HG03469 (cell line): ENCODE measurements around the gene PRRC2B.

Experiments used
- ATAC-seq: cut with Tn5 transposase; IDR thresholded peaks from one replicate; pipeline ENCODE4 v1.9.1; 2021; ENCODE audit warnings: mild to moderate bottlenecking, moderate library complexity, moderate number of reproducible peaks; ENCODE audit not compliant: unreplicated experiment

The PRRC2B gene

DNA sequence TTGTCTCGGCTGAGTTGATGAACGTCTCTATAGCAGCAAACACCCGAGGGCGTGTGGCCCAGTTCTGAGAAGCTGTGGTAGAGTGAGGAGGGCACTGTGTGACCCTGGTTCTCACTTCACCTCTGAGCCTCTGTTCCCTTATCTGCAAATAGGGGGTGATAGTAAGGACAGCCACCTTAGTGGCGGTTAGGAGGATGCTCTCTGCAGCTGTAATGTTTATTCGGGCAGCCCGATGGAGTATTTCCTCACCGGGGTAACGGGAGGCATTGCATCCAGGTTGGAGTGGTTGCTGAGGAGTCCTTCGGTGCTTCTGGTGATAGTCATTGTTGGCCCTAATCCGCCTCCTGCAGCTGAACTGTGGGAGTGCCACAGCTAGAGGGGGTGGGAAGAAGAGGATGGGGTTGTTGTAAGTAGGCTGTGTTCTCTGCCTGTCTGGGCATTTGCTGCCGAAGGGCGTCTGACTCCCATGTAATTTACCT lies 13.9 kb downstream of the PRRC2B start:
- no peak for ATAC-seq

DNA sequence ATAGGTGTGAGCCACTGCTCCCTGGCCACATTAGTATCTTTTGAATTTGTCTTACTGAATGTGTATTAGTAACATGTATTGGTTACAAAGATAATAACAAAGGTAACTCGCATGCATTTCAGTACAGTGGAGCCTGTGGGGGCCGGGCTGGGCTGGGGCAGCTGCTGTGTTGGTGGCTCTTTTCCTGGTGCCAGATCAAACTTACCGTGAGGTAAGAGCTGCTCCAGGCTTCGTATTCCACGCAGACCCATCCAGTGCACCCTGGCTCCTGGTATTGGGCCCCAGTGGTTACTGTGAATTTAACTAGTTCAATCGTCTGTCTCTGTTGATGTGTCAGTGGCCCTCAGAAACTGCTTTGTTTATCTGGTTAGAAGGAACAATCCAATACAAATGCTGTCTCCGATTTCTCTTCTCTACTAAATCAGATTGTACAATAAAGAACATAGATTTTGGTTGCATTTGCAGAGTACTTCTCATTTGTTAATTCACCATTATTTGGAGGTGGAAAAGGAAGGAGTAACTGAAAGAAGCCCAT lies 15.6 kb downstream of the PRRC2B start:
- ATAC-seq, result no peak

DNA sequence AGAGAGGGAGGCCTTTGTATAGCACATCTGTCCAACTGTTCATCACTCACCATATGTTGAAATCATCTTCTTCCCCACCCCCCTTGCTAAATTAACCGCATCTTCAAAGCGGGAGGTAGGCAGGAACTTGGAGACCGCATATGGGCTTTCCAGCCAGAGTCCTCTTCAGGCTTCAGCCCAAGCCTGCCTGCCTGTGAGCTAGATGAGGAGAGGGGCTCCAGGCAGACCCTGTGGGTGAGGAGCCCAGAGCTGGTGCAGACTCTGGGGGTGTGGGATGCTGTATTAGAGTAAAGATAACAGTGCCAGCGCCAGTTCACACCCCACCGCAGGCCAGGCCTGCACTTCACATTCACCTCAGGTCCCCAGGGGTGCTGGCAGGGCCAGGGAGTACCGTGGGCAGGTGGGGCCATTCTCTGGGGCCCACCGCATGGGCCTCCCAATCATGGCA lies 16.2 kb downstream of the PRRC2B start:
- no peak for ATAC-seq

DNA sequence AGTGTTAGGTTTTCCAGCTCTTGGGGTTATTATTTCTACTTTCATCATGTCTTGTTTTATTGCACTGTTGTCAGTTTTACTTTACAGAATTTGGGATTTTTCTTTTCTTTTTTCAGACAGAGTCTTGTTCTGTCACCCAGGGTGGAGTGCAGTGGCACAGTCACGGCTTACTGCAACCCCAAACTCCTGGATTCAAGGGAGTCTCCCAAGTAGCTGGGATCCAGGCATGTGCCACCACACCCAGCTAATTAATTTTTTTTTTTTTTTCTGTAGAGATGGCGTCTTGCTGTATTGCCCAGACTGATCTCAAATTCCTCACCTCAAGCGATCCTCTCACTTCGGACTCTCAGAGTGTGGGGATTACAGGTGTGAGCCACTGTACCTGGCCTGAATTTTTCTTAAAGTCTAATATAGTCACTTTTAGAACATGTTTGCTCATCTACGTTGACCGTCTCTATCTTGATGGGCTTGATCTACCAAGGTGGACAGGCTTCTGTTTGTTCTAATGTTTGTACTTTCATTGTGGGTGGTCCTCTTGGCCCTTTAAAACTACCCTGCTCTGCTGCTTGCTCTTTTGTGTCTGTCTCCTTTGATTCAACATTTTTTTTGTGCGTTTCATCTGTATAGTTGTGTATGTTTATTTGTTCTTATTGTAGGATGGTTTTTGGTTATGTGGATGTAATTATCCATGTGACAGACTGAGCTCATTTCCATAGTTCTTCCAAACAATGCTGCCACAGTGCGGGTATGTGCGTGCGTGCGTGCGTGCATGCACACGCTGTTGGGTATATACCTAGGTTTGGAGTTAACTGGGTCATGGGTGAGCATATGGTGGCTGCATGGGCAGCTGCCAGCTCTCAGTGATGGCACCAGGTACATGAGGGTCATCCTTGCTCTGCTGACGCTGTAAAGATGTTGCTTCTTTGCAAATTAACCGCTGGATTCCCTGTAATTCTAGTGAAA lies 18.1 kb downstream of the PRRC2B start:
- no peak for ATAC-seq

DNA sequence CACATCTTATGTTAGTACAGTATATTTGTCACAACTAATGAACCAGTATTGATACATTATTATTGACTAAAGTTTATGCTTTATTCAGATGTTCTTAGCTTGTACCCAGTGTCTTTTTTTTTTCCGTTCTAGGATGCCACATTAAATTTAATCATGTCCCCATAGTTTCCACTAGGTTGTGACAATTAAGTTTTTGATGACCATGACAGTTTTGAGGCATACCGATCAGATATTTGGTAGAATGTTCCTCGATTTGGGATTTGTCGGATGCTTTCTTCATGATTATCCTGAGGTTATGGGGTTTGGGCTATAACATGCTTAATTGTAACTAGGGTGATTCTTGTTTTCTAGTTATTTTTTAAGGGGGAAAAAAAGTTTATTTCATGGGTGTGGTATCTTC lies 22.6 kb downstream of the PRRC2B start:
- no peak for ATAC-seq

DNA sequence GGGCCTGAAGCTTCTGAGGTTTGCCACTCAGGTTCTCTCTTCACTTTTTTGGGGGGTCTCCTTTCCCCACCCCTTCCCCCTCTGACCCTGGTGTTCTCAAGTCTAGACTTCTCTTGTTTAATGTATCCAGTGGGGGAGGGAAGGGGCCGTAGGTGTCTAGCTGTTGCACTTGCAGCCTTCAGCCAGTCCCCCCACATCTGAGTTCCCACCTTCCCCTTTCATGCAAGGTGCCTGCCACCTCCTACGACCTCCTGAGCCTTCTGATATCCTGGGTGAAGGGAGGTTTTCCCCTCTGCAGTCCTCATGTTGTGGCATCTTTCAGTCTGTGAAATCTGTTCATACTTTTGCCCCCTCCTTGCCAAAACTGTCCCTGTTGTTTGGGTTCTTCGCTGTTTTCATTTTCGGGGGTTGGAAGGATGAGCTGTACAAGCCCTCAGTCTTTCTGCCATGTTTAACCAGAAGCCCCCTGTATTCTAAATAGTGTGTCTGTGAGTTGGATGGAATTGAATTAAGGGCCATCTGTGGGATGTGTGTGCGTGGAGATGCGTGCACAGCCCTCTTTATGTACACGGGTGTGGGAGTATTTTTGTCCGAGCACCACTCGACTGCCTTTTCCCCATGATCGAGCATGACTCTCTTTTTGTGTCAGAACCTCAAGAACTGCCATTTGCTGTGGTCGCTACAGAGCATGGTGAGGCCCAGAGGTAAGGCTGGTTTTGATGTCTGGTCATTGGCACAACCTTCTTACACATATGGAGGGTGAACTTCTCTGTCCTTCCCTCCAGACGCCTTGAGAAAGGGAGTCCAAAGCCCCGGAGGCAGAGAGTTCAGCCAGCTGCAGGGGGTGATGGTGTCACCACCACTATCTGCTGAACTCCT lies 23.6 kb downstream of the PRRC2B start:
- no peak for ATAC-seq

DNA sequence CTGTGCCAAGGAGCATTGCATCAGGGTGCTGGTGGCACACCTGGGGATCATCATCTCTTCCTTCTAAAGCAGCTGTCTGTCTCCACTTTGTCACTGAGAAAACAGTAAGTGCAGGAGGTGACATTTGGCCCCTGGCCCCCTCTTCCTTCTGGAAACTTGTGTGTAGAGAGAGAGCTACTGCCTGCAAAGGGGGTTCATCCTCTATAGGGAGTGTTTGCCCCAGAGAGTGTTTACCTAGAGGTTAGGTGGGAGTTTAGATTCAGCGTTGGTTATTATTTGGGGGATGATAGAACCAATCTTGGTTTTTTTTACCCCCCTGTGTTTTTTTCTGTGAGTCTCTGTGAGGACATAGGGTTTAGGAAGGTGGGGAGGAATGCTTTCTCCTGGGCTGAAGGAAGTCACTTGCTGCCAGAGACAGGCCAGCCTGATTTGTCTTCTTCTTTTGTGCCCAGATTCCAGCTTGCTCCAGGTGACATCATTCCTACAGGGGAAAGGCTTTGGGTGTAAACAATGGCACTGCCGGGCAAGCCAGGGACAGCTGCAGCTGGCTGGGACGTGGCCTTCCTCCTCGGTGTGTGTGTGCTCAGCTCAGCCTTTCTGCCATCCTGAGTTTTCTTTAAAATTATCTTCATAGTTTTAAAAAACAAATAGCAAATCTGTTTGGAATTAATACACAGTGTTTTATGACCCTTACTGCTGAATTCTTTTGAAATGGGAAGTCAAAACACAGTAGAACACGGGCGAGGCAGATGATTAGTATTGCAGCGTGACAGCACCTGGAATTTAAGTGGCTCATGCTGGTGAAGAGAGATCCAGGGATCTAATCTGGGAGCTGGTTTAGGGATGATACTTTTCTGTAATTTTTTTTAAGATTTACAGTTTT lies 24.5 kb downstream of the PRRC2B start:
- no peak for ATAC-seq

DNA sequence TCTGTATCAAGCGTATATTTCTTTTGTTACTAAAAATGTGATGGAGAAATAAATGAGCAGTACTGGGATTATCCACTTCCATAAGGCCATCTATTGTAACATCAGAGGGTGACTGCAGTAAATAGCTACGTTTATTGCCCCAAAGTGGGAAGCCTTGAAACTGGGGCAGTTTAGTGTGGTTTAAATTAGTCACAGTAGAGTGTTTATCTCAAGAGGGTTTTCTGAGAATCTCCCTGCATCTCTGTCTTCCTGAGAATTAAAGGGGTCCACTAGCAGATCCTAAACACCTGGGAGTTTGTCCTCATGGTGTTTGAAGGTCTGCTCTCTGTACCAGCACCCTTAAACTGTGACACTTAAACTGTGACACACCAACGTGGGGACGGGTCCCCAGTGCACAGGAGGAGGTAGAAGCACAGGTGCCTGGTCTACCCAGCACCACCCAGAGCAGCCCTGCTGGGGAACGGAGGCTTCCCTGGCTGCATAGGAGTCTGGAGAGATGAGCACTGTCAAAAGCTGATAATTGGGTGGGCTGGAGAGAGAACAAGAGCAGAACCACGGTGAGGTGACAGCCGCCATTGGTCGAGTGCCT lies 25.2 kb downstream of the PRRC2B start:
- no peak for ATAC-seq

DNA sequence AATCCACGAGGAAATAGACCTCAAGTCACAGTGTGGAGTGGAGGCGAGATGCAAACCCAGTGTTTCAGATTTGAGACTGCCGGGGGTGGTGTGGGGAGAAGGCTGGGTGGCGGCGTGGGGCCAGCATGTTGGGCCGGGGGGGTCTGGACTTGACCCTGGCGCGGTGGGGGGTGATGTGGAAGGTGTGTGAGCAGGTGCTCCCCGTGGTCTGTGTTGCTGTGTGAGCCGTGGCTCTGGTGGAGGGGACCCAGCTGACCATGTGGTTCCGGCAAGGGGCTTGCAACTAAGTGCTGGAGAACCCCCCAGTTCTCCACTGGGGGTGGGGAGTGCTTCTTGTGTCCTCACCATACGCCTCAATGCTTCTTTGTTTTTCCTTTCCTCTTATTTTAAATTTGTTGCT lies 25.8 kb downstream of the PRRC2B start:
- ATAC-seq, result no peak

DNA sequence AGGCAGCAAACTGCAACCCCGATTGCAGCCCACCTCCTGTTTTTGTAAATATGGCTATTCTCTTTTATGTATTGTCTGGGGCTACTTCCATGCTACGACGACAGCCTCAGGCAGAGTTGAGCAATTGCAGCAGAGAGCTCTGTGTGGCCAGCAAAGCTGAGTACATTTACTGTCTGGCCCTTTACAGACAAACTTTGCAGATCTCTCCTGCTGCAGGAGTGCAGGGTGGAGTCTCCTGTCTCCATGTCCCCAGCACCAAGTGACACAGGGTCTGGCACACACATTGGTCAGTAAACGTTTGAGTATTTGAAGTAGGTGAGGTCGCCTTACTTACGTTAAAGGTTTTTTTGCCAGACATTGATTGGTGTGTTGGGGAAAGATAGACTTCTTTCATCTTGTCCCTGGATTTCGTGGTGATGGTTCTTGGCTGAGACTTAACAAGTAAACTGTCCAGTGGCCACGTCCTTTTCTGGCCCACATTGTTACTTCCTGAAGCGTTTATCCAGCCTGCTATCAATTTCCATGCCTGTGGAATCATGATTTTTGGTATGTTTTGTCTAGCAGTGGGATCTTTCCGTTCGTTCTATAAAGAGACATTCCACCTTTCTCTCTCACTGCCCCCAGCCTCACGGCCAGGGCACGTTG lies 27.2 kb downstream of the PRRC2B start:
- ATAC-seq, result no peak

DNA sequence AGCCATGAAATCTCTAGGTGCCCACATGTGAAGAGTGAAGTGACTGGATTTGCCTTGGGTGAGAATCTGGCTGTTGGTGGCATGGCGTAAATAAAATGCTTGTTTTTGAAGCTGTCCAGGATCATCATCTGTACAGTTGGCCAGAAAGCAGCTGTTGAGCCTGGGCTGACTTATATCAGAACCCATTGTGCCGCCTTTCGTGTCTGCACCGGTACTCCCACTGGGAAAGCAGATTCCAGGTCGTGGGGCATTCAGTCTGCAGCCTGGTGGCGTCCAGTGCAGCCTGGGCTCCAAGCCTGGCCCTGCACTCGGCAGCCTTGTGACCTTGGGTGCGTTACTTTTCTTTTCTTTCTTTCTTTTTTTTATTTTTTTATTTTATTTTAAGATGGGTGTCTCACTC lies 27.8 kb downstream of the PRRC2B start:
- no peak for ATAC-seq

DNA sequence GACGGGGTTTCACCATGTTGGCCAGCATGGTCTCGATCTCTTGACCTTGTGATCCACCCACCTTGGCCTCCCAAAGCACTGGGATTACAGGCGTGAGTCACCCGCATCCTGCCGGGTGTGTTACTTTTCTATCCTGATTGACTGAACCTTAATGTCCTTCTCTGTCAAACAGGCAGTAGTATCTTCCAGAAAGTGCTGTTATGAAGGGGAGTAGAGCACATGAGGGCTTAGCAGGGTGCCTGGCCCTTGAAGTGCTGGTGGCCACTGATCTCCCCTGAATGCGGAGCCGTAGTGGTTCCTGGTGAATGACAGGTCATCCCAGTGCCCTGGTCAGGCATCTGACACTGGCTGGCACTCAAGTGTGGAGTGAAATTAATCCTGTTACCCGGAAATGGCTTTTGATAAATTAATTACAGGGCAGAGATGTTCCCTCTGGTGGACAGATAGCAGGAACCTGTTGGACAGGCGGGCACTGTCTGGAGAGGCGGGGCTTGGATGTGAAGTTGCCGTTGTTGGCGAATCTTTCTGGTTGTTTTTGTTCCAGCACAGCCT lies 28.4 kb downstream of the PRRC2B start:
- no peak for ATAC-seq

DNA sequence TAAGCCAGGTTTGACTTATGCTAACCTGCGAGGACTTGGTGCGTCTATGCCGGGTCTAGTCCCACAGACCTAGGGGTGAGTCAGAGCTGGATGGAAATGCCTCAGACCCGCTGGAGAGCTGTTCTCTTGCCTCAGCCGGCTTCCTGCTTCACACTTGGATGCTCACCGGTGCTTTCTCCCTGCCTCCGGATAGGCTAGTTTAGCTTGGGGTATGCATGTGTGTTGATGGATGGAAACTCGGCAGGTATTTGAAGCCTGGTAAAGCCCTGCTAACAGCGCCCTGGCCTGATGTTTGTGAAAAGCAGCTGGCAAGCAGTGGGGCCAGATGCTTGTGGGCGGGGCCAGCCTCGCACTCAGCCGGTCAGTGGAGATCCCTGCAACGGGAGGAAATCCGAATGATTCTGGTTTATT lies 29.3 kb downstream of the PRRC2B start:
- ATAC-seq, result no peak

DNA sequence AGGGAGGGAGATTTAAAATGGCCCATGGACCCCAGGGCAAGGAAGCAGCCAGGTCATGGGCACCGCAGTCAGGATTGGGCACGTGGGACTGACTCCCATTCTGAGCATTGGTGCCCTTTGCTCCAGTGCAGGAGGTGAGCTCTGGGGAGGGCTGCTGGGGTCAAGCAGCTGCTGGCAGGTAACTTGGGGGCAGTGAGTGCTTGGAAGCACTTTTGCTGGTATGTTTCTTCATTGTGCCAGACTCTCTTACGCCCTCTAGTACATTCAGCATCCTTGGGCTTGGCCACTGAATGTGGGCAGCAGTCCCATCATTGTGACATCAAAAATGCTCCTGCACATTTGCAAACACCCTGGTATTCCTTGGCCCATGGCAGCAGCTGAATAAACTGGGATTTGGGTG lies 32.7 kb downstream of the PRRC2B start:
- ATAC-seq, result no peak

DNA sequence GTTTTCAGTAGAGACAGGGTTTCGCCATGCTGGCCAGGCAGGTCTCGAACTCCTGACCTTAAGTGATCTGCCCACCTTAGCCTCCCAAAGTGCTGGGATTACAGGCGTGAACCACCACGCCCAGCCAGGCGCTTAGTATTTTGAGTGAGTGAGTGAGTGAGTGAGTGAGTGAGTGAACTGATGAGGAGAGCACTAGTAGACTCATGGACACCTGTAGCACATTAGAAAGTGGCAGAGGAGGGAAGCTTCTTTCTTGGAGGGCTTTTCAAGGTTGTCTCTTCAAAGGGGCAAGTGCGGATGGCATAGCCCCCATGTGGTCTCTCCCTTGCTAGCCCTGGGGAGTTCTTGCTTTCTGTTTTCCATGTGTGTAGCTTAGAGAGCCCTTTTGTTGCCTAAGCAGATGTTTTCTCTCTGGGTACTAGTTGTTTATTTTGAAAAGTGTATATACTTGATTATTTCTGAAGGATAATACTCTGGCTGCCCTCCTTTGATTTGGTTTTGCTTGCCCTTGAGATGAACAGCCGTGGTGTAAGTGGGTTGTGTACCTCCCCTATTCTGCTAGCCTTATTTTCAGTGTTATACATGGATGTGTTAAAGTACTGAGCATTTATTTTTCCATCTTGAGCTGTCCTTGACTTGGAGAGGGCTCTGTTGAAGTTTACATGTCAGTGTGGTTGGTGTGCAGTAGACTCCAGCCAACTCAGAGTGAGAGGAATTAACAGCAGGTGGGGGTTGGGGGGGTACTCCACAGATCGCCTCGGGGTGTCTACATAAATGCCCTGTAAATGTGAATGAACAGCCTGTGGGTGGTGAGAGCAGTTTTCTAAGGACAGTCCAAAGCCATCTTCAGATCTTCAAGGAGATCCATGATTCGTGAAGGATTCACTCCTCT lies 35.5 kb downstream of the PRRC2B start:
- ATAC-seq, result no peak

DNA sequence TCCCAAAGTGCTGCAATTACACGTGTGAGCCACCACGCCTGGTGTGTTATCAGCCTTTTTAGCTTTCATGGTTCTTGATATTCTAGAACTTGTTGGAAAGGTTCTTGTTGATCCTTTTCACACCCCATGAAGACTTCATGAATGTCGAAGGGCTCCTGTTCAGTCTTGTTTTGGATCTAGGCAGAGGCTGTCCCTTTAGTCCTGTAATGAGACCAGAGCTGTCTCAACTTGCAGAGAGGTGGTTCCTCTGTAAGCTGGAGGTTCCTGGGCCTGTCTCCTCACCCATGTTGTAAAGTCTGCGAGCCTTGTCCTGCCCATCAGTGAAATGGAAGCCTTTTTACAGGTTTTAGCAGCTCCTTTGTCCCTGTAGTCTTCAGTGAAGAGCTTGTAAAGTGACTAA lies 38.2 kb downstream of the PRRC2B start:
- no peak for ATAC-seq

DNA sequence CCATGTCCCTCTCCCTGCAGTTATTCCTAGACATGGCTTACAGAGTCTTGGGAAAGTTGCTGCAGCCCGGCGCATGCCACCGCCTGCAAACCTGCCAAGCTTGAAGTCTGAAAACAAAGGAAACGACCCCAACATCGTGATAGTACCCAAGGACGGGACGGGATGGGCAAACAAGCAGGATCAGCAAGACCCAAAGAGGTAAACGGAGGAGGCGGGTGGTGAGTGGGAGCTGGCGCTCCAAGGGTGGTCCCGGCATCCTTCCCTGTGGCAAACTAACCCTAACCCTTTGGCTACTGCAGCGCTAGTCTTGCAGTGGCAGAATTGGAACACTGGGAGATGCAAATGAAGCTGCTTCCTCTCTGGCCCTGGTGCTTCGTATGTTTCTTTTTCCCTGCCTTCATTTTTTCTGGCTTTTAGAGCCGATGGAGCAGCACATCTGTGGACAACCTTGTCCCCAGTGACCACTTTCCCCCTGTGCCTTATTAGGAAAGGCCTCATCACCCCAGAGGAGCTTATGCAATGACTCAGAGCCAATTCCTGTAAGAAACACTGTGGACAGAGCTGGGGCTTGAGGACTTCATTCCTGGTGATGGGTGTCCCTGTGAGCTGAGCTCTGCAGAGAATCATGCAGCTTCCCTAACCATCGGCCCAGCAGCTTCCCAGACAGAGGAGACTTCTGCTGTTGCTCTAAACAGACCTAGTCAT lies 38.9 kb downstream of the PRRC2B start:
- ATAC-seq, result no peak
